GM12878 (cell line): Measurements from ENCODE around the gene DHDH. TPM values are rescaled to one million over a fixed set of nuclear protein-coding genes. Genes with fewer than 3 reads are reported as not detected.

ENCODE experiments used
- BMI1 ChIP-seq: fragments of 450-650 bp; IDR thresholded peaks from 2 replicates; pipeline ENCODE4 v1.6.1; 2016; ENCODE audit warnings: mild to moderate bottlenecking, moderate library complexity, borderline replicate concordance
- CREB1 ChIP-seq: IDR thresholded peaks from 2 replicates; pipeline ENCODE4 v1.6.1; 2012; ENCODE audit warnings: low read depth, mild to moderate bottlenecking, inconsistent platforms
- EP300 ChIP-seq, 2 experiments: fragments of 150-350 bp in 1 of 2; IDR thresholded peaks; 2 replicates each; pipeline ENCODE4 v1.6.1; 2011 to 2012; ENCODE audit warnings: low read depth in 2 of 2, low read length in 2 of 2, borderline replicate concordance in 1 of 2, improper control_type of control experiment in 1 of 2, inconsistent platforms in 1 of 2; ENCODE audit not compliant: control insufficient read depth in 1 of 2
- ESRRA ChIP-seq: IDR thresholded peaks from 2 replicates; pipeline ENCODE4 v1.6.1; 2012; ENCODE audit warnings: mild to moderate bottlenecking, low read length, improper control_type of control experiment
- HDAC6 ChIP-seq: fragments of 200-600 bp; sonication (generic); IDR thresholded peaks from one replicate; pipeline ENCODE4 v1.8.0; 2017; ENCODE audit warnings: antibody characterized with exemption; ENCODE audit not compliant: unreplicated experiment
- MXI1 ChIP-seq: fragments of 150-350 bp; IDR thresholded peaks from 2 replicates; pipeline ENCODE4 v1.6.1; 2011; ENCODE audit warnings: low read depth, mild to moderate bottlenecking, inconsistent platforms, low read length, improper control_type of control experiment
- MYC ChIP-seq: IDR thresholded peaks from 2 replicates; pipeline ENCODE4 v1.6.1; 2011; ENCODE audit warnings: mild to moderate bottlenecking, low read length, moderate library complexity, inconsistent platforms; ENCODE audit not compliant: insufficient read depth, insufficient replicate concordance, insufficient read length, severe bottlenecking
- NFIC ChIP-seq: IDR thresholded peaks from 2 replicates; pipeline ENCODE4 v1.6.1; 2012; ENCODE audit warnings: low read depth, mild to moderate bottlenecking, inconsistent platforms, low read length, moderate library complexity
- PAX5 ChIP-seq: IDR thresholded peaks from 2 replicates; pipeline ENCODE4 v1.6.1; 2011; ENCODE audit warnings: low read depth, low read length, borderline replicate concordance
- RUNX3 ChIP-seq: IDR thresholded peaks from 2 replicates; pipeline ENCODE4 v1.6.1; 2012; ENCODE audit warnings: low read length, inconsistent platforms
- YBX1 ChIP-seq: fragments of 450-650 bp; IDR thresholded peaks from 2 replicates; pipeline ENCODE4 v1.6.1; 2016; ENCODE audit warnings: antibody characterized with exemption
- ZZZ3 ChIP-seq: IDR thresholded peaks from 2 replicates; pipeline ENCODE4 v1.6.1; 2011; ENCODE audit warnings: low read depth; ENCODE audit not compliant: control insufficient read depth, insufficient read length
- polyA plus RNA-seq, 11 experiments: library from polyadenylated mRNA; depleted of rRNA in 4 of 11; unstranded in 6 of 11; stranded (reverse) in 5 of 11; fragments of >200 nt; fragmentation: Nextera tagmentation in 4 of 11; fragmentation: Illumina TruSeq in 1 of 11; extraction: Ambion mirVana in 4 of 11; extraction: Trizol in 1 of 11; gene quantifications; 1 replicate in 1 of 11; 2 replicates in 10 of 11; pipeline versions ENCODE4 v1.2.1 to v1.2.3, GENCODE V29; 2011 to 2016; ENCODE audit warnings: inconsistent platforms in 2 of 11, missing spikeins in 2 of 11, low read depth in 1 of 11
- total RNA-seq, 4 experiments: library from RNA; depleted of rRNA in 3 of 4; stranded (reverse); fragments of >200 nt in 3 of 4; fragmentation: Illumina TruSeq in 1 of 4; extraction: Trizol in 1 of 4; gene quantifications; 2 replicates each; pipeline versions ENCODE4 v1.2.1 to v1.2.3, GENCODE V29; 2013 to 2021
- TF ChIP-seq, protein P1 (sequence below): fragments of 450-650 bp; formaldehyde crosslinking; IDR thresholded peaks from 2 replicates; pipeline ENCODE4 v1.4.0; 2020; ENCODE audit warnings: mild to moderate bottlenecking, moderate library complexity
- TF ChIP-seq, protein P2 (sequence below): fragments of 150-350 bp; IDR thresholded peaks from 2 replicates; pipeline ENCODE4 v1.6.1; 2014; ENCODE audit warnings: mild to moderate bottlenecking, low read depth, low read length
- TF ChIP-seq, protein P3 (sequence below): IDR thresholded peaks from 2 replicates; pipeline ENCODE4 v1.6.1; 2011; ENCODE audit warnings: borderline replicate concordance, low read depth, mild to moderate bottlenecking, moderate library complexity, low read length; ENCODE audit not compliant: insufficient read depth, poor library complexity, severe bottlenecking
- TF ChIP-seq, protein P4 (sequence below): IDR thresholded peaks from 2 replicates; pipeline ENCODE4 v1.6.1; 2012; ENCODE audit warnings: improper control_type of control experiment, low read depth, low read length; ENCODE audit not compliant: insufficient replicate concordance

The DHDH gene
- total and polyA plus RNA-seq, 10 of the 15 experiments (the other 5 are each of a cell fraction or from before 2014, with no cell fraction given): 0.13 to 0.21 (median 0.15) TPM; not detected in 7

DNA sequence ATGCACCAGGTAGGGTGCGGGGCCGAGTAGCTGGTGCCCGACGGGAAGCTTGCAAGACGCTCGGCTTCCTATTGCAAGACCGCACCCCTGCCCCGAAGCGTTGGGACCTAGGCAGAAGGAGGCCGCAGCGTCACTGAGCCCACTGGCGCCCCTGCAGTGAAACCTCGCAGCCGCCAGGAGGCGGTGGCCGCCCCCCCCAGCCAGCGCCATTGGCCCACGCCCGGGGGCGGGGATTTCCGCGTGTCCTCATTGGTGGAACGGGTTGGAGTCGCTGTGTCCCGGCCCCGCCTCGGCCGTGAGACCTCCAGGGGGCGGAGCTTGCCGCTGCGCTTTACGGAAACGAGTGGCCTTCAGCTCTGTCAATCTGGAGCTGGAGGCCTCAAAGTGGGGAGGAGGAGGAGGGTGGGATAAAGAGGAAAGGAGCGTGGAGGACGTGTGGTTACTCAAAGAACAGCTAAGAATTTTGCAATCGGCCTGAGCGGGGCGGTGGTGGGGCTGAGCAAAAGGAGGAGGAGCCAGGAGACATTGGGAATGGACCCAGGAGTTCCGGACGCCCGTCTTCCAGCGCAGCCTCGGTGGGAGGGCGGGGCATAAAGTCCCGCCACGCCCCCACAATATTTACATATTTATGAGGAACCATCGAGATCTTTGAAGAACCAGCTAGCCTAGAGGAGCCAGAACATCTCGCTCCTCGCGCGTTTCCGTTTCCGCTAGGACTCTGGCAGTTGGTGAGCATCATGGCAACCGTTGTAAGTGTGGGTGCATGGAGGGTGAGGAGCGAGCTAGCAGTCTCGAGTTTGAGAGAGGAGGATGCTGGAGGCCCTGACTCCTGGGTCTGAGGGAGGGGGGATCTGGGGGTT, 59.9 kb downstream of the DHDH start, which contains the start of the genes GYS1 and RUVBL2 (continued):
- TF ChIP-seq PAX5: peak; percentile 46; the same call in 1 of the 2 replicates
- TF ChIP-seq EP300 (IDR thresholded peaks at IDR 0.05; ENCODE audit: borderline replicate concordance in 1 of 2, control insufficient read depth in 1 of 2, low read depth in 2 of 2, low read length in 2 of 2): no peak
- peak; percentile 96 for TF ChIP-seq MXI1
- TF ChIP-seq YBX1: no peak
- TF ChIP-seq CREB1: peak; percentile 80
- TF ChIP-seq BMI1: no peak
- TF ChIP-seq HDAC6: no peak
- TF ChIP-seq NFIC: no peak; the same call in 1 of the 2 replicates
- TF ChIP-seq, protein P1, sequence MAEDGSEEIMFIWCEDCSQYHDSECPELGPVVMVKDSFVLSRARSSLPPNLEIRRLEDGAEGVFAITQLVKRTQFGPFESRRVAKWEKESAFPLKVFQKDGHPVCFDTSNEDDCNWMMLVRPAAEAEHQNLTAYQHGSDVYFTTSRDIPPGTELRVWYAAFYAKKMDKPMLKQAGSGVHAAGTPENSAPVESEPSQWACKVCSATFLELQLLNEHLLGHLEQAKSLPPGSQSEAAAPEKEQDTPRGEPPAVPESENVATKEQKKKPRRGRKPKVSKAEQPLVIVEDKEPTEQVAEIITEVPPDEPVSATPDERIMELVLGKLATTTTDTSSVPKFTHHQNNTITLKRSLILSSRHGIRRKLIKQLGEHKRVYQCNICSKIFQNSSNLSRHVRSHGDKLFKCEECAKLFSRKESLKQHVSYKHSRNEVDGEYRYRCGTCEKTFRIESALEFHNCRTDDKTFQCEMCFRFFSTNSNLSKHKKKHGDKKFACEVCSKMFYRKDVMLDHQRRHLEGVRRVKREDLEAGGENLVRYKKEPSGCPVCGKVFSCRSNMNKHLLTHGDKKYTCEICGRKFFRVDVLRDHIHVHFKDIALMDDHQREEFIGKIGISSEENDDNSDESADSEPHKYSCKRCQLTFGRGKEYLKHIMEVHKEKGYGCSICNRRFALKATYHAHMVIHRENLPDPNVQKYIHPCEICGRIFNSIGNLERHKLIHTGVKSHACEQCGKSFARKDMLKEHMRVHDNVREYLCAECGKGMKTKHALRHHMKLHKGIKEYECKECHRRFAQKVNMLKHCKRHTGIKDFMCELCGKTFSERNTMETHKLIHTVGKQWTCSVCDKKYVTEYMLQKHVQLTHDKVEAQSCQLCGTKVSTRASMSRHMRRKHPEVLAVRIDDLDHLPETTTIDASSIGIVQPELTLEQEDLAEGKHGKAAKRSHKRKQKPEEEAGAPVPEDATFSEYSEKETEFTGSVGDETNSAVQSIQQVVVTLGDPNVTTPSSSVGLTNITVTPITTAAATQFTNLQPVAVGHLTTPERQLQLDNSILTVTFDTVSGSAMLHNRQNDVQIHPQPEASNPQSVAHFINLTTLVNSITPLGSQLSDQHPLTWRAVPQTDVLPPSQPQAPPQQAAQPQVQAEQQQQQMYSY (CRISPR knock-in tag): no peak
- peak; percentile 22; the same call in 1 of the 2 replicates for TF ChIP-seq RUNX3
- TF ChIP-seq, protein P2, sequence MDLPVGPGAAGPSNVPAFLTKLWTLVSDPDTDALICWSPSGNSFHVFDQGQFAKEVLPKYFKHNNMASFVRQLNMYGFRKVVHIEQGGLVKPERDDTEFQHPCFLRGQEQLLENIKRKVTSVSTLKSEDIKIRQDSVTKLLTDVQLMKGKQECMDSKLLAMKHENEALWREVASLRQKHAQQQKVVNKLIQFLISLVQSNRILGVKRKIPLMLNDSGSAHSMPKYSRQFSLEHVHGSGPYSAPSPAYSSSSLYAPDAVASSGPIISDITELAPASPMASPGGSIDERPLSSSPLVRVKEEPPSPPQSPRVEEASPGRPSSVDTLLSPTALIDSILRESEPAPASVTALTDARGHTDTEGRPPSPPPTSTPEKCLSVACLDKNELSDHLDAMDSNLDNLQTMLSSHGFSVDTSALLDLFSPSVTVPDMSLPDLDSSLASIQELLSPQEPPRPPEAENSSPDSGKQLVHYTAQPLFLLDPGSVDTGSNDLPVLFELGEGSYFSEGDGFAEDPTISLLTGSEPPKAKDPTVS: peak; percentile 88
- TF ChIP-seq ZZZ3: no peak
- TF ChIP-seq, protein P3, sequence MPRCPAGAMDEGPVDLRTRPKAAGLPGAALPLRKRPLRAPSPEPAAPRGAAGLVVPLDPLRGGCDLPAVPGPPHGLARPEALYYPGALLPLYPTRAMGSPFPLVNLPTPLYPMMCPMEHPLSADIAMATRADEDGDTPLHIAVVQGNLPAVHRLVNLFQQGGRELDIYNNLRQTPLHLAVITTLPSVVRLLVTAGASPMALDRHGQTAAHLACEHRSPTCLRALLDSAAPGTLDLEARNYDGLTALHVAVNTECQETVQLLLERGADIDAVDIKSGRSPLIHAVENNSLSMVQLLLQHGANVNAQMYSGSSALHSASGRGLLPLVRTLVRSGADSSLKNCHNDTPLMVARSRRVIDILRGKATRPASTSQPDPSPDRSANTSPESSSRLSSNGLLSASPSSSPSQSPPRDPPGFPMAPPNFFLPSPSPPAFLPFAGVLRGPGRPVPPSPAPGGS: no peak
- TF ChIP-seq MYC: no peak
- no peak for TF ChIP-seq ESRRA
- TF ChIP-seq, protein P4, sequence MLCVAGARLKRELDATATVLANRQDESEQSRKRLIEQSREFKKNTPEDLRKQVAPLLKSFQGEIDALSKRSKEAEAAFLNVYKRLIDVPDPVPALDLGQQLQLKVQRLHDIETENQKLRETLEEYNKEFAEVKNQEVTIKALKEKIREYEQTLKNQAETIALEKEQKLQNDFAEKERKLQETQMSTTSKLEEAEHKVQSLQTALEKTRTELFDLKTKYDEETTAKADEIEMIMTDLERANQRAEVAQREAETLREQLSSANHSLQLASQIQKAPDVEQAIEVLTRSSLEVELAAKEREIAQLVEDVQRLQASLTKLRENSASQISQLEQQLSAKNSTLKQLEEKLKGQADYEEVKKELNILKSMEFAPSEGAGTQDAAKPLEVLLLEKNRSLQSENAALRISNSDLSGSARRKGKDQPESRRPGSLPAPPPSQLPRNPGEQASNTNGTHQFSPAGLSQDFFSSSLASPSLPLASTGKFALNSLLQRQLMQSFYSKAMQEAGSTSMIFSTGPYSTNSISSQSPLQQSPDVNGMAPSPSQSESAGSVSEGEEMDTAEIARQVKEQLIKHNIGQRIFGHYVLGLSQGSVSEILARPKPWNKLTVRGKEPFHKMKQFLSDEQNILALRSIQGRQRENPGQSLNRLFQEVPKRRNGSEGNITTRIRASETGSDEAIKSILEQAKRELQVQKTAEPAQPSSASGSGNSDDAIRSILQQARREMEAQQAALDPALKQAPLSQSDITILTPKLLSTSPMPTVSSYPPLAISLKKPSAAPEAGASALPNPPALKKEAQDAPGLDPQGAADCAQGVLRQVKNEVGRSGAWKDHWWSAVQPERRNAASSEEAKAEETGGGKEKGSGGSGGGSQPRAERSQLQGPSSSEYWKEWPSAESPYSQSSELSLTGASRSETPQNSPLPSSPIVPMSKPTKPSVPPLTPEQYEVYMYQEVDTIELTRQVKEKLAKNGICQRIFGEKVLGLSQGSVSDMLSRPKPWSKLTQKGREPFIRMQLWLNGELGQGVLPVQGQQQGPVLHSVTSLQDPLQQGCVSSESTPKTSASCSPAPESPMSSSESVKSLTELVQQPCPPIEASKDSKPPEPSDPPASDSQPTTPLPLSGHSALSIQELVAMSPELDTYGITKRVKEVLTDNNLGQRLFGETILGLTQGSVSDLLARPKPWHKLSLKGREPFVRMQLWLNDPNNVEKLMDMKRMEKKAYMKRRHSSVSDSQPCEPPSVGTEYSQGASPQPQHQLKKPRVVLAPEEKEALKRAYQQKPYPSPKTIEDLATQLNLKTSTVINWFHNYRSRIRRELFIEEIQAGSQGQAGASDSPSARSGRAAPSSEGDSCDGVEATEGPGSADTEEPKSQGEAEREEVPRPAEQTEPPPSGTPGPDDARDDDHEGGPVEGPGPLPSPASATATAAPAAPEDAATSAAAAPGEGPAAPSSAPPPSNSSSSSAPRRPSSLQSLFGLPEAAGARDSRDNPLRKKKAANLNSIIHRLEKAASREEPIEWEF: no peak
